GM21825 (cell line): ENCODE results near the gene MACROH2A2.
"Not testable (repeated sequence)": the region's sequence is repeated elsewhere in the genome, so short reads cannot be mapped to it uniquely, and the experiment has no call there.

ENCODE experiments used
- ATAC-seq: cut with Tn5 transposase; IDR thresholded peaks from one replicate; pipeline ENCODE4 v1.9.1; 2021; ENCODE audit warnings: mild to moderate bottlenecking, moderate library complexity; ENCODE audit not compliant: unreplicated experiment

The MACROH2A2 gene

GRCh38 chr10:70097459-70097858, 44.8 kb downstream of the MACROH2A2 start:
- no peak for ATAC-seq

GRCh38 chr10:70098271-70098670, 45.6 kb downstream of the MACROH2A2 start:
- no peak for ATAC-seq

GRCh38 chr10:70101068-70101562, 48.5 kb downstream of the MACROH2A2 start:
- ATAC-seq: not testable (repeated sequence)

GRCh38 chr10:70101668-70102067, 49.0 kb downstream of the MACROH2A2 start:
- no peak for ATAC-seq

GRCh38 chr10:70106958-70107791, 54.5 kb downstream of the MACROH2A2 start:
- peak; percentile 76 for ATAC-seq

GRCh38 chr10:70109064-70109729, 56.6 kb downstream of the MACROH2A2 start:
- ATAC-seq: no peak

- no peak for ATAC-seq
Measured at GRCh38 chr10:70111496-70111895, 58.9 kb downstream of the MACROH2A2 start.

- no peak for ATAC-seq
Measured at GRCh38 chr10:70112071-70112470, 59.4 kb downstream of the MACROH2A2 start.

- ATAC-seq: no peak
Measured at GRCh38 chr10:70114902-70115301, 62.3 kb downstream of the MACROH2A2 start.

GRCh38 chr10:70115948-70116682, 63.5 kb downstream of the MACROH2A2 start:
- ATAC-seq: peak; percentile 50

GRCh38 chr10:70117646-70118045, 65.0 kb downstream of the MACROH2A2 start:
- no peak for ATAC-seq

- ATAC-seq: no peak
Measured at GRCh38 chr10:70118196-70118595, 65.5 kb downstream of the MACROH2A2 start.

GRCh38 chr10:70119197-70119596, 66.6 kb downstream of the MACROH2A2 start:
- no peak for ATAC-seq

GRCh38 chr10:70119623-70120022, 67.0 kb downstream of the MACROH2A2 start:
- no peak for ATAC-seq

- ATAC-seq: no peak
Measured at GRCh38 chr10:70120417-70120816, 67.8 kb downstream of the MACROH2A2 start.

GRCh38 chr10:70121281-70121949, 68.8 kb downstream of the MACROH2A2 start:
- ATAC-seq: no peak

GRCh38 chr10:70122742-70123141, 70.1 kb downstream of the MACROH2A2 start:
- no peak for ATAC-seq

GRCh38 chr10:70123166-70123565, 70.5 kb downstream of the MACROH2A2 start:
- ATAC-seq: not testable (repeated sequence)

GRCh38 chr10:70123817-70124216, 71.2 kb downstream of the MACROH2A2 start:
- ATAC-seq: no peak

GRCh38 chr10:70124415-70124814, 71.8 kb downstream of the MACROH2A2 start:
- ATAC-seq: no peak

GRCh38 chr10:70124918-70125317, 72.3 kb downstream of the MACROH2A2 start:
- no peak for ATAC-seq
